IgD-negative memory B cell (primary cell): Measurements from ENCODE around the gene HMGCS2. TPM values are rescaled to one million over a fixed set of nuclear protein-coding genes. Genes with fewer than 3 reads are reported as not detected.
"Not testable (repeated sequence)": the region's sequence is repeated elsewhere in the genome, so short reads cannot be mapped to it uniquely, and the experiment has no call there.

ENCODE experiments used
- H3K27ac Mint-ChIP-seq, 3 donors: one replicate each; pipeline ENCODE4 v1.8.0; 2020 to 2022; ENCODE audit warnings: mild to moderate bottlenecking in 3 of 3, mixed read lengths in 3 of 3, moderate library complexity in 1 of 3
- H3K27me3 Mint-ChIP-seq: one replicate; pipeline ENCODE4 v1.8.0; 2021; ENCODE audit warnings: mixed read lengths
- H3K36me3 Mint-ChIP-seq: one replicate; pipeline ENCODE4 v1.8.0; 2020; ENCODE audit warnings: mild to moderate bottlenecking, mixed read lengths
- H3K4me1 Mint-ChIP-seq, 3 donors: one replicate each; pipeline ENCODE4 v1.8.0; 2020 to 2022; ENCODE audit warnings: mixed read lengths in 3 of 3, mild to moderate bottlenecking in 1 of 3
- H3K4me3 Mint-ChIP-seq, 4 donors: one replicate each; pipeline ENCODE4 v1.8.0; 2020 to 2022; ENCODE audit warnings: mild to moderate bottlenecking in 4 of 4, mixed read lengths in 4 of 4, moderate library complexity in 3 of 4
- H3K9me3 Mint-ChIP-seq, 3 donors: one replicate each; pipeline ENCODE4 v1.8.0; 2020 to 2021; ENCODE audit warnings: mixed read lengths in 3 of 3, mild to moderate bottlenecking in 1 of 3
- polyA plus RNA-seq: library from polyadenylated mRNA; unstranded; fragments of 300-500 nt; fragmentation: Illumina TruSeq; gene quantifications from one replicate; pipeline ENCODE4 v1.2.3, GENCODE V29; 2021

The HMGCS2 gene
- polyA plus RNA-seq, 1 donor from 2014 or later: not detected

GRCh38 chr1:119797162-119797561, 28.5 kb upstream of the HMGCS2 start:
- H3K27ac Mint-ChIP-seq: no peak overlapping the region

GRCh38 chr1:119795261-119796200, 26.8 kb upstream of the HMGCS2 start:
- H3K36me3 Mint-ChIP-seq: no peaks in the 10 kb centered on the region
- H3K4me1 Mint-ChIP-seq: no peaks in the 10 kb centered on the region
- H3K4me3 Mint-ChIP-seq: no peak overlapping the region
- peaks cover 11% of the 10 kb centered on the region for H3K27me3 Mint-ChIP-seq
- peaks cover 0 to 2% (median 0%) of the 10 kb centered on the region in 3 donors for H3K9me3 Mint-ChIP-seq
- no peak overlapping the region for H3K27ac Mint-ChIP-seq

More at GRCh38 chr1:119797162-119797561, 28.5 kb upstream of the HMGCS2 start:
- no peak overlapping the region for H3K4me3 Mint-ChIP-seq
- H3K27me3 Mint-ChIP-seq: peaks cover 8% of the 10 kb centered on the region
- no peaks in the 10 kb centered on the region for H3K4me1 Mint-ChIP-seq
- no peaks in the 10 kb centered on the region for H3K9me3 Mint-ChIP-seq
- no peaks in the 10 kb centered on the region for H3K36me3 Mint-ChIP-seq

- Mint-ChIP-seq H3K27me3 (peaks cover 11% of the 10 kb centered on the region), H3K9me3 (peaks cover 0 to 2% (median 0%) of the 10 kb centered on the region in 3 donors), H3K36me3 (no peaks in the 10 kb centered on the region), H3K27ac (no peak overlapping the region), H3K4me1 (no peaks in the 10 kb centered on the region), H3K4me3 (no peak overlapping the region)
These were observed 26.2 kb upstream of the HMGCS2 start for GRCh38 chr1:119794876-119795240.

GRCh38 chr1:119794230-119794875, 25.6 kb upstream of the HMGCS2 start:
- H3K4me1 Mint-ChIP-seq: no peaks in the 10 kb centered on the region
- H3K27me3 Mint-ChIP-seq: peaks cover 13% of the 10 kb centered on the region
- H3K4me3 Mint-ChIP-seq: no peak overlapping the region
- H3K36me3 Mint-ChIP-seq: no peaks in the 10 kb centered on the region
- H3K9me3 Mint-ChIP-seq: peaks cover 0 to 2% (median 0%) of the 10 kb centered on the region in 3 donors
- H3K27ac Mint-ChIP-seq: no peak overlapping the region

- no peak overlapping the region for H3K27ac Mint-ChIP-seq
- H3K4me1 Mint-ChIP-seq: no peaks in the 10 kb centered on the region
- no peak overlapping the region for H3K4me3 Mint-ChIP-seq
- peaks cover 0 to 2% (median 0%) of the 10 kb centered on the region in 3 donors for H3K9me3 Mint-ChIP-seq
- H3K36me3 Mint-ChIP-seq: no peaks in the 10 kb centered on the region
- H3K27me3 Mint-ChIP-seq: peaks cover 17% of the 10 kb centered on the region
These were observed 22.7 kb upstream of the HMGCS2 start for GRCh38 chr1:119791377-119791776.

GRCh38 chr1:119790451-119791198, 21.9 kb upstream of the HMGCS2 start:
- Mint-ChIP-seq H3K9me3 (peaks cover 0 to 2% (median 0%) of the 10 kb centered on the region in 3 donors), H3K36me3 (no peaks in the 10 kb centered on the region), H3K27me3 (peaks cover 19% of the 10 kb centered on the region), H3K27ac (no peak overlapping the region), H3K4me3 (no peak overlapping the region), H3K4me1 (no peaks in the 10 kb centered on the region)

GRCh38 chr1:119787776-119788175, 19.1 kb upstream of the HMGCS2 start:
- Mint-ChIP-seq H3K4me1 (no peaks in the 10 kb centered on the region), H3K4me3 (no peak overlapping the region), H3K27me3 (peaks cover 15% of the 10 kb centered on the region), H3K27ac (no peak overlapping the region), H3K9me3 (peaks cover 0 to 2% (median 0%) of the 10 kb centered on the region in 3 donors), H3K36me3 (no peaks in the 10 kb centered on the region)

GRCh38 chr1:119786473-119787050, 17.9 kb upstream of the HMGCS2 start:
- H3K4me1 Mint-ChIP-seq, H3K36me3 Mint-ChIP-seq, H3K27ac Mint-ChIP-seq, H3K9me3 Mint-ChIP-seq, H3K4me3 Mint-ChIP-seq: not testable (repeated sequence)
- H3K27me3 Mint-ChIP-seq: peaks cover 15% of the 10 kb centered on the region

GRCh38 chr1:119786046-119786445, 17.3 kb upstream of the HMGCS2 start:
- not testable (repeated sequence) for H3K27ac Mint-ChIP-seq, H3K9me3 Mint-ChIP-seq, H3K36me3 Mint-ChIP-seq, H3K4me3 Mint-ChIP-seq, H3K4me1 Mint-ChIP-seq
- H3K27me3 Mint-ChIP-seq: peaks cover 15% of the 10 kb centered on the region

GRCh38 chr1:119784191-119784781, 15.6 kb upstream of the HMGCS2 start:
- peaks cover 2% of the 10 kb centered on the region for H3K36me3 Mint-ChIP-seq
- no peaks in the 10 kb centered on the region for H3K4me1 Mint-ChIP-seq
- no peaks in the 10 kb centered on the region for H3K9me3 Mint-ChIP-seq
- H3K27me3 Mint-ChIP-seq: peaks cover 10% of the 10 kb centered on the region
- no peak overlapping the region for H3K27ac Mint-ChIP-seq
- H3K4me3 Mint-ChIP-seq: no peak overlapping the region

- Mint-ChIP-seq H3K9me3 (no peaks in the 10 kb centered on the region), H3K27me3 (peaks cover 8% of the 10 kb centered on the region), H3K27ac (no peak overlapping the region), H3K4me1 (no peaks in the 10 kb centered on the region), H3K36me3 (peaks cover 2% of the 10 kb centered on the region), H3K4me3 (no peak overlapping the region)
These were observed 14.9 kb upstream of the HMGCS2 start for GRCh38 chr1:119783354-119784185.

- Mint-ChIP-seq H3K9me3 (no peaks in the 10 kb centered on the region), H3K4me3 (no peak overlapping the region), H3K27ac (no peak overlapping the region), H3K4me1 (no peaks in the 10 kb centered on the region), H3K36me3 (peaks cover 2% of the 10 kb centered on the region), H3K27me3 (peaks cover 8% of the 10 kb centered on the region)
These were observed 14.1 kb upstream of the HMGCS2 start for GRCh38 chr1:119782631-119783325.

- Mint-ChIP-seq H3K27me3 (peaks cover 8% of the 10 kb centered on the region), H3K27ac (no peak overlapping the region), H3K36me3 (peaks cover 2% of the 10 kb centered on the region), H3K4me3 (no peak overlapping the region), H3K4me1 (no peaks in the 10 kb centered on the region), H3K9me3 (no peaks in the 10 kb centered on the region)
These were observed 12.9 kb upstream of the HMGCS2 start for GRCh38 chr1:119781434-119782210.
